ENCODE results near the gene MPIG6B. TPM values are rescaled to one million over a fixed set of nuclear protein-coding genes. Genes with fewer than 3 reads are reported as not detected.
A peak's percentile ranks its signal among the peaks of the same experiment; 100 is the strongest.

MPIG6B gene
- not detected for total RNA-seq

DNA sequence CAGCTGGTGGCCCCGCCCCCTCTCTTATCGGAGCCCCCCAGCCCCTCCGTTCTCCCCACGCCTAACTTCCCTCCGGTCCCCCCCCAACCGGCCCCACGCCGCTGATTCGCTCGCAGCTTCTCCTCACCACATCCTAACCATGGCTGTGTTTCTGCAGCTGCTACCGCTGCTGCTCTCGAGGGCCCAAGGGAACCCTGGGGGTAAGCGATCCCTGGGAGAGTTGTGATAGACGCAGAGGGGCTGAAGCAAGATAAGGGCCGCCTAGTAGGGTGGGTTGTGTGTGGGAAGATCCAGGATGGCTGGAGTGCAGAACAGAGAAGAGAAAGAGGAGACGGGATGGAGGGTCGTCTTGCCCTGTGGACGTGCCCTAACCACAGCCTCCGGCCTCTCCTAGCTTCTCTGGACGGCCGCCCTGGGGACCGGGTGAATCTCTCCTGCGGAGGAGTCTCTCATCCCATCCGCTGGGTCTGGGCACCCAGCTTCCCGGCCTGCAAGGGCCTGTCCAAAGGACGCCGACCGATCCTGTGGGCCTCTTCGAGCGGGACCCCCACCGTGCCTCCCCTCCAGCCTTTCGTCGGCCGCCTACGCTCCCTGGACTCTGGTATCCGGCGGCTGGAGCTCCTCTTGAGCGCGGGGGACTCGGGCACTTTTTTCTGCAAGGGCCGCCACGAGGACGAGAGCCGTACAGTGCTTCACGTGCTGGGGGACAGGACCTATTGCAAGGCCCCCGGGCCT lies at the start of gene MPIG6B:
Gene MPIG6B (plus strand): TSS at position 129 of the 735 bp plus-strand sequence. CDS start 11 bp downstream, at position 140.
- DNase-seq, result no peak

DNA sequence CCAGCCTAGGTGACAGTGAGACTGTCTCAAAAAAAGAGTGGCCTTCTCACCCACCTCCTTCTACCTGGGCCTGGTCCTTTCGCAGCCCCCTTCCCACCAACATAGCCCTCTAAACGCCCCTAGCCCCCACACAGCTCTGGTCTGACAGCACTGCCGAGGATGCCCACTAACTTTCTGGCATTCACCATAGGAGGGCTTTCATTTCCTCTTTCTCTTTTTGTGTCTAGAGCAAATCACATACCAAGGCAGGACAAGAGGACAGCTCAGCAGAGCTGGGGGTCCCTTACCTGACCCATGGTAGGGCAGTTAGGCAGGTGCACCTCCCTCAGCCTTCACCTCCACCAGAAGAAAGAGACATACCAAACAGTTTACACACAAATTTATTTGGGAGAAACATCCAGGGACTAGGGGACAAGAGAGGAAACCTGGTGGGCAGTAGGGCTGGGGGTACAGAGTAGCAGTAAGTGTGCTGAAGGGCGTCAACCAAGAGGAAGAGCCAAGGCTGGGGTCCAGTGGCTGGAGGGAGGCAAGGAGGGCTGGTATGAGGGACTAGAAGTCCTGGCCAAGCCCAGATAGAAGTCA lies 46.8 kb upstream of the MPIG6B start:
- no peak for DNase-seq

GRCh38 chr6:31676904-31677303 lies 46.3 kb upstream of the MPIG6B start:
- no peak for DNase-seq

DNA sequence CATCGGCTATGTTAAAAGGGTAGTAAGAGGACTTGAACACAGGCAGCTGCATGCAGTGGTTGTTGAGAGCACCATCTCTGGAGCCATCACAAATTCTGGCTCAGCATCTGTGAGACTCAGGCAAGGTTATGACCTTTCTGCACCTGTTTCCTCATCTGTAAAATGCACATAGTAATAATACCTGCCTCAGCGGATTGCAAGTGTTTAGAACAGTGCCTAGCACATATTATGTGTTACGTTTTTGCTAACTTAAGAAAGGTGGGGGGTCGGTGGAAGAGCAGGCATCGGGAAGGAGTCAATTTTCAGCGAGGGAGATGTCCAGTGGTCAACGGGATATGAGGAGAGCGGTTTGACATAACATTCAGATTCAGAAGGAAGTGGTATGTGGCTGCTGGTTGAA lies 45.2 kb upstream of the MPIG6B start:
- DNase-seq, result no peak

GRCh38 chr6:31680226-31681134 lies 42.7 kb upstream of the MPIG6B start, which contains the start of gene LY6G5C:
LY6G5C (minus strand) TSS chr6:31681067; CDS start chr6:31680373, 694 bp downstream.
- peak; percentile 30 for DNase-seq

DNA sequence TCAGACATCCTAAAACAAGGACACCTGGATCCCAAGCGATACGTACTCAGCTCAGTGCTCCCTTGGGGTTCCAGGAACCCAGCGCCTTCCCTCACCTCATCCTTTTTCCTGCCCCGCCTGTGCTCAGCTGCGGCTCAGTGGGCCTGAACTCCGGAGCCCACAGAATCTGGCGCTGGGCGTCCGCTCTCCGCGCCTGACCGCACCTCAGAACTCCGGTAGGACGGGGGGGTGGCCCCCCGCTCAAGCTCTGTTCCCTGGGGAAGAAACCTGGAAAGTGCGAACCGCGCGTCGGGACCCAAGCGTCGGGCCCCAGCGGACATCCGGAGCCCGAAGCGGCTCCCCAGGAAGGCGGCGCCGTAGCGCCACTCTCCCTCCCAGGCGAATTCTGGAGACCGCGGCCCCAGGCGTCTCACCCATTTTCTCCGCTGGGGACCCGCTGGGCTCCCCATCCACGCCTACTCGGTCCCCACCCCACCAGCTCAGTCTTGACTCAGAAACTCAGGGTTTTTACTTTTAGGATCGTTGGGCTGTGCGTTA lies 42.0 kb upstream of the MPIG6B start:
- DNase-seq, result peak; percentile 24

GRCh38 chr6:31683591-31683990 lies 39.6 kb upstream of the MPIG6B start:
- no peak for DNase-seq

DNA sequence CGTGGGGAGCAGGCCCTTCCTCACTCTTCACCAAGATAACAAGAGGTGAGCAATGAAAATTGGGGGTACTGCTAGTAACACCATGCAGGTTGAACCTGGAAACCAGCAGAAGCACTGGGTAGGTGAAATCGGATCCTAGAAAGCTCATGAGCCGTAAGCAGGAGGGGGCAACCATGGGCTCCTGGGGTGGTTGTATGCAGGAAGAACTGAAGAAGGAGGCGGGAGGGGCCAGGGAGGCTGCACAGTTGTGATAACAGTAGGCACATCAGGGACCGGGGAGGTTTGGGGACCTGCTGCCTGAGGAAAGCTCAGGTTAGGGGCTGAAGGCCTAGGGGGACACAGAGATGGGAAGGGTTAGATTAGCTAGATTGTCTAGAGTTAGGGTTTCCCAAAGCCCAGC lies 36.7 kb upstream of the MPIG6B start:
- no peak for DNase-seq

- no peak for DNase-seq
Observed at GRCh38 chr6:31687321-31687720, 35.9 kb upstream of the MPIG6B start.

- DNase-seq, result no peak
Observed at GRCh38 chr6:31687860-31688693, 35.1 kb upstream of the MPIG6B start.

DNA sequence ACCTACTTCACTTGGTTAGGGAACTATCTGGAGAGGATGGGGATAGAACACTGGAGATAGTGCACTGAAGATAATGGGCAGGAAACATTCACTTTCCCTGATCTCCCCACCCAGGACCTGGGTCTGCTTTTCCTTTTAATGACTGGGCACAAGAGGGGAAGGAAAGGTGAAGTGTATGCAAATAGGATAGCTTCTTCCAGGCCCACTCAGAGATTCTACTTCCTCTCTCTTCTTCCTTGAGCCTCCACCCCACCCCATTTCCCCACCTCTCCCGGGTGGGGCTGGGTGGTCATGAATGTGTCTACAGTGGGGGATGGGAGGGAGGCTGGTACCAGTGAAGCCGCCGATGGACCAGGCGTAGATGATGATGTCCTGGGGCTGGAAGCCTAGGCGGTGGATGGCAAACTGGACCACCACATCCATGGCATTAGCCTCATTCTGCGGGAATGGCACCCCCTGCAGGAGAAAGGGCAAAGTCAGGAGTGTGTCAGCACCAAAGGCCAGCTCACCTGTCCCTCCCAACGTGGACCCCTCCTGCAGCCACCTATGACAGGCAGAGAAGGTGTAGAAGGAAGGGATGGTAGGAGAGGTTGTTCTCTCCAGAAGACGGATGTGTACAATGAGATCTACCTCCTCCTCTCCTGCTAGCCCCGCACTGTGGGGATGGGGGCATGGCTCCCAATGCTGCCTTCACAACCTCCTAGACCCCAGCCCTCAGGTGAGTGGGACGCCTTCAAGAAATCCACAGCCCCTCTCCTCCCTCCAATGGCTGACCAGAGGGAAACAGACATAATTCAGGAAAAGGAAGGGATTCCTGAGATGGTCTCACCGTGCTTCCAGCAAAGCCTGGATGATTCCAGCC lies 33.7 kb upstream of the MPIG6B start:
- DNase-seq, result no peak

DNA sequence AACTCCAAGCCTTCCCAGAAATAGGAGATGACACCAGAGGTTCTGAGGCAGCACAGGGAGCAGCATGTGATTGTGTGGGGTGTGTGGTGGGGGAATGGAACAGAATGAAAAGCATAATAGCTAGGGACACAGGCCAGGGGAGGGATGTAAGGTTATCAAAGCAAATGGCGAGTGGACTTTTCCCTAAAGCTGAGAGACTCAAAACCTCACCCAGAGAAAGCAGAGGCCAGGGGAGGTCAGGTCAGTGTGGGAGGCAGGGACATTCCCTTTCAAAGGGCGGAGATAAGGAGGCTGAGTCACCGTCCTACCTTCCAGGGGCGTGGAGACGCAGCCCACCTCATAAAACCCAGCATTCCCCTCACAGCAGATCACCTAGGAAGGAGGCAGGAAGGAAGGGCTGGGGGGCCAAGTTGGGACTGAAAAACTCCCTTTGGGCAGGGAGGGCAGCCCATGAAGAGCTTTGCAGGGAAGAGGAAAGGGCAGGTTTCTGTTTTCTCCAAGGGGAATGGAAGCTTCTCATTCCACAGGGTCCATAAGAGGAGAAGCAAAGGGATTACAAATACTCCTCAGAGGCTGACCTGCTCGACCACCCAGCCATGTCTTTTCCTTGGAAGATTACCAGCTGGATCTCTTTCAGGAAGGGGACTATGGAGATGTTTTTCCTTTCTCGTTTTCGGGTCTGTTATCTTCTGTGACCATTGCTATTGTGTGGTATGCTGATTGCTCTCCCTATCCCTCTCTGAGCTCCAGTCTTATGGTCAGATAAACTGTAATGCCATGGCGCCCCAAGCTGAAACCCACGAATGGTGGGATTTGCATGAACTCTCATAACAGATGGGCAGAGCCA lies 32.7 kb upstream of the MPIG6B start:
- DNase-seq, result no peak

GRCh38 chr6:31691078-31691463 lies 32.1 kb upstream of the MPIG6B start:
- DNase-seq, result no peak

DNA sequence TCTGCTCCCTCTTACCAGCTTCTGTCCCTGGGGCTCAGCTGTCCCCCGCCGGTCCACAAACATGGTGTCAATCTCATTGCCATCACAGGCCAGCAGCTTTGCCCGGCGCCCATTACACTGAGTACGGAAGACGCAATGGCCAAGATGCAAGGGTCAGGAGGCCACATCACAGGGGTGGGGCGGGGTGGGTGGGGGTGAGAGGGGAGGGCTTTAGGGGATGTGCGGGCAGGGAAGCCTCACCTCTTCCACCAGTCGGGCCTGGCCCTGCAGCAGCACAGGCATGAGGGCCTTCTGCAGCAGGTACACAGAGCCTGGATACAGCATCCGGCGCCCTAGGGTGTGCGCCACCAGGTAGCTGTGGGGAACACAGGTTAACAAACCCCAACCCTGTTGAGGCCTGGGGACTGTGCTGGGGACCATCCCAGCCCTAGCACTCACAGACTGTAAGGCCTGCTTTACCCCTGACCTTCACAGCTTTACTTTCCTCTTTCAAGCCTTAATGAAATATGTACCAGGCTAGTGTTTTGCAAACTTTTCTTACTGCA lies 31.5 kb upstream of the MPIG6B start:
- DNase-seq, result no peak

- DNase-seq, result no peak
Observed at GRCh38 chr6:31692353-31692752, 30.8 kb upstream of the MPIG6B start.

GRCh38 chr6:31692886-31693285 lies 30.3 kb upstream of the MPIG6B start:
- no peak for DNase-seq

- no peak for DNase-seq
Observed at GRCh38 chr6:31693535-31693934, 29.6 kb upstream of the MPIG6B start.

DNA sequence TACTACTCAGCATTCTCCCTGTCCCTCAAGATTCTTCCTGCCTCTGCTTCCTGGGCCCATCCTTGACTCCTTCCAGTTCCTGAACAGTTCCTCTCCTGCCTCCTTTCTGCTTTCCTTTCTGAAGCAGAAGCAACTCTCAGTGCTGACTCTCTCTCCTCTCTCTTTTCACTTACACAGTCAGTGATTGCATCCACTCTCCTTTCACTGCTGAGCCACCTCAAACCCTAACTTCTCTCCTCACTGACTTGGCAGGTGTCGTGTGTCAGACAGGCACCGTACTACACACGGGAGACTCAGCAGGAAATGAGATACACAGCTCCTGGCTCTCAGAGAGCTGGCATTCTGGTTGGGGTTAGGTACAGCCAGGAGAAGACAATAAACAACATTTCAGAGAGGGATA lies 25.6 kb upstream of the MPIG6B start:
- DNase-seq, result no peak

DNA sequence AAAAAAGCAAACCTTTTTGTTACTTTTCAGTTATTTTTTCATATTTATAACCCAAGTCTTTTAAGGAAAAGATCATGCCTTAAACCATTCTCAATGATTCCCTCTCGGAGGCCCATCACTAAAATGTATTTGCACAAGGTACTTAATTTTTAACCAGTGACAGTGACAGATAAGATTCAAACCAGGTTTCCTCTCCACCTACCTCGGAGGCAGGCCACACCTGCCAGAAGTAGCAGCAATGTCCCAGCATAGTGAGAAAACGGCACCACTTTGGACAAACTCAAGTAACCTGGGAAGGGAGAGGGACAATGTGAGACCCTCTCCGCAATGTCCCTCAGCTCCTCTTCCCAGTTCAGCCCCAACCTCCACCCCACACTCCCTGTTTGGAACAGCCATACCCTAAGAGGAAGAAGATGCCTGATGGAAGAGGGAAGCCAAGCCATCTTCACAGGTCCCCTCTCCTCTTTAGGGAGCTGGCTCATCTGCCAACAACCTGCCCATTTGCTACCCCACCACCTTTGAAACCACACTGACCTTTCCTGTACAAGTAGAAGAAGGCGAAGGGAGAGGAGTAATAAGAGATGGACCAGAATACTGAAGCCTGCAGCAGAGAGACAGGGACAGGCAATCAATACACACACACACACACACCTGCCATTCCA lies 22.3 kb upstream of the MPIG6B start:
- no peak for DNase-seq
